ENCODE results near the gene ERC1.

DNA sequence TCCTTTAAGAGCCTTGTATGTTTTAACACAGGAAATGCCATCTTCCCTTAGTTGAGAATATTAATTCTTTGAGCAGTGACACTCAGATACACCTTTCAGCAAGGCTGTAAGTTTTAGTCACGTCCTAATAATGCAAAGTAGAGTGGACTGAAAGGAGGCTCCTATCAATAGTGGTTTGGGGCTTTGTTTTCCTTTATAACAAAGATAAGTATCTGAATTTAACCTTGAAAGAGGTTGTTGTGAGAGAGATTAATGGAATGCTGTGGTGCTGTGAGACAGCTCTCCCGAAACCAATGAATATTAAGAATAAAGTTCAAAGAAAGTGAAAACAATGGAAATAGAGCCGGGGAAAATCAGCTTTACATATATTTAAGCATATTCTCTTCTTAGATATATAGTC is 259.6 kb downstream of the ERC1 start:
- TF ChIP-seq, protein P1, sequence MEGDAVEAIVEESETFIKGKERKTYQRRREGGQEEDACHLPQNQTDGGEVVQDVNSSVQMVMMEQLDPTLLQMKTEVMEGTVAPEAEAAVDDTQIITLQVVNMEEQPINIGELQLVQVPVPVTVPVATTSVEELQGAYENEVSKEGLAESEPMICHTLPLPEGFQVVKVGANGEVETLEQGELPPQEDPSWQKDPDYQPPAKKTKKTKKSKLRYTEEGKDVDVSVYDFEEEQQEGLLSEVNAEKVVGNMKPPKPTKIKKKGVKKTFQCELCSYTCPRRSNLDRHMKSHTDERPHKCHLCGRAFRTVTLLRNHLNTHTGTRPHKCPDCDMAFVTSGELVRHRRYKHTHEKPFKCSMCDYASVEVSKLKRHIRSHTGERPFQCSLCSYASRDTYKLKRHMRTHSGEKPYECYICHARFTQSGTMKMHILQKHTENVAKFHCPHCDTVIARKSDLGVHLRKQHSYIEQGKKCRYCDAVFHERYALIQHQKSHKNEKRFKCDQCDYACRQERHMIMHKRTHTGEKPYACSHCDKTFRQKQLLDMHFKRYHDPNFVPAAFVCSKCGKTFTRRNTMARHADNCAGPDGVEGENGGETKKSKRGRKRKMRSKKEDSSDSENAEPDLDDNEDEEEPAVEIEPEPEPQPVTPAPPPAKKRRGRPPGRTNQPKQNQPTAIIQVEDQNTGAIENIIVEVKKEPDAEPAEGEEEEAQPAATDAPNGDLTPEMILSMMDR (conservative IDR thresholded peaks at IDR 0.05; ENCODE audit: low read depth, low read length): no peak
- TF ChIP-seq MXI1 (IDR thresholded peaks at IDR 0.05; ENCODE audit: borderline replicate concordance, low read depth, low read length): no peak
- no peak for TF ChIP-seq POLR2A (IDR thresholded peaks at IDR 0.05; ENCODE audit: low read depth, low read length)
- no peak for TF ChIP-seq CEBPB (IDR thresholded peaks at IDR 0.05; ENCODE audit: low read depth, low read length)
- no peak for TF ChIP-seq SMC3 (IDR thresholded peaks at IDR 0.05; ENCODE audit: low read depth, low read length)
- TF ChIP-seq NFE2L2 (IDR thresholded peaks at IDR 0.05; ENCODE audit: low read depth, low read length): no peak
- TF ChIP-seq, protein P2, sequence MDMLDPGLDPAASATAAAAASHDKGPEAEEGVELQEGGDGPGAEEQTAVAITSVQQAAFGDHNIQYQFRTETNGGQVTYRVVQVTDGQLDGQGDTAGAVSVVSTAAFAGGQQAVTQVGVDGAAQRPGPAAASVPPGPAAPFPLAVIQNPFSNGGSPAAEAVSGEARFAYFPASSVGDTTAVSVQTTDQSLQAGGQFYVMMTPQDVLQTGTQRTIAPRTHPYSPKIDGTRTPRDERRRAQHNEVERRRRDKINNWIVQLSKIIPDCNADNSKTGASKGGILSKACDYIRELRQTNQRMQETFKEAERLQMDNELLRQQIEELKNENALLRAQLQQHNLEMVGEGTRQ (IDR thresholded peaks at IDR 0.05; ENCODE audit: low read depth, low read length): no peak
- TF ChIP-seq MAZ (IDR thresholded peaks at IDR 0.05; ENCODE audit: borderline replicate concordance, low read depth, low read length): no peak
- TF ChIP-seq RFX5 (IDR thresholded peaks at IDR 0.05; ENCODE audit: low read depth, low read length): no peak
- no peak for TF ChIP-seq MAFK (IDR thresholded peaks at IDR 0.05; ENCODE audit: low read depth, low read length)
